HG03196 (cell line): ENCODE data around the gene PACSIN3.
"Not testable (repeated sequence)": the region's sequence is repeated elsewhere in the genome, so short reads cannot be mapped to it uniquely, and the experiment has no call there.

ENCODE experiments used
- ATAC-seq: cut with Tn5 transposase; IDR thresholded peaks from one replicate; pipeline ENCODE4 v1.9.1; 2021; ENCODE audit not compliant: unreplicated experiment

PACSIN3 gene

DNA sequence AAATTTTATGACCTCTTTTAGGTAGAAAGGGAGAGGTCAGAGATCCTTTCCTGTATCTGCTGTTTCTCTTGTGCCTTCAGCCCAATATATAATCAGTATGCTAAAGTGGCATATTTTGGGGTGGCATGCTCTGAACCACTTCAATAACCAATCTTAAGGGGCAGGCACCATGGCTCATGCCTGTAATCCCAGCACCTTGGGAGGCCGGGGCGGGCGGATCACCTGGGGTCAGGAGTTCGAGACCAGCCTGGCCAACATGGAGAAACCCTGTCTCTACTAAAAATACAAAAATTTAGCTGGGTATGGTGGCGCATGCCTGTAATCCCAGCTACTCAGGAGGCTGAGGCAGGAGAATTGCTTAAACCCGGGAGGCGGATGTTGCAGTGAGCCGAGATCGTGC lies 11.9 kb upstream of the PACSIN3 start:
- ATAC-seq, result not testable (repeated sequence)

DNA sequence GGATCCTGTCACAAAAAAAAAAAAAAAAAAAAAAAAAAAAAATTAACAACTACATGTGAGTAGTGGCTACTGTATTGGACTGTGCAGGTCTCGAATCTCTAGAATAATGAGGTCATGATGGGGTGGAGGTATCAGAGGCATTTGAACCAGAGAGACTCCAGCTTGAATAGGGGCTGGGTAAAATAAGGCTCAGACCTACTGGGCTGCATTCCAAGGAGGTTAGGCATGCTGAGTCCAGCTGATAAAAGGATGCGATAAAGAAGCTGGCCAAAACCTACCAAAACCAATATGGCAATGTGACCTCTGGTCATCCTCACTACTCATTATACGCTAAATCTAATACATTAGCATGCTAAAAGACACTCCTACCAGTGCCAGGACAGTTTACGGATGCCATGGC lies 5.9 kb upstream of the PACSIN3 start:
- ATAC-seq, result no peak

DNA sequence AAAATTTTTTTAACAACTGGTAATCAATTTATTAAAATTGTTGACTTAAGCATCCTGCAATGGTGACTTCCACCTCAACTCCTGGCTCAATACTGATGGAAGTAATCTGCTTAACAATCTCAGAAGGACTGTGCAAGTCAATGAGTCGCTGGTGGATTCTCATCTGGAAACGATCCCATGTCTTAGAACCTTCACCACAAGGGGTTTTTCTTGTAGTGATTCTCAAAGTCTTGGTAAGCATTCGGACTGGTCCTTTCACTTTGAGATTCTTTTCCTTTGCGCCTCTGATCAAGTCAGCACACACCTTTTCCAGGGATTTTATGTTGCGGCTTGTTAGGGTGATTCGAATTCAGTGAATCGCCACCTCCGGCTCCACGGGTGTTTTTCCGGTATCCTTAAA lies 4.9 kb upstream of the PACSIN3 start:
- not testable (repeated sequence) for ATAC-seq

DNA sequence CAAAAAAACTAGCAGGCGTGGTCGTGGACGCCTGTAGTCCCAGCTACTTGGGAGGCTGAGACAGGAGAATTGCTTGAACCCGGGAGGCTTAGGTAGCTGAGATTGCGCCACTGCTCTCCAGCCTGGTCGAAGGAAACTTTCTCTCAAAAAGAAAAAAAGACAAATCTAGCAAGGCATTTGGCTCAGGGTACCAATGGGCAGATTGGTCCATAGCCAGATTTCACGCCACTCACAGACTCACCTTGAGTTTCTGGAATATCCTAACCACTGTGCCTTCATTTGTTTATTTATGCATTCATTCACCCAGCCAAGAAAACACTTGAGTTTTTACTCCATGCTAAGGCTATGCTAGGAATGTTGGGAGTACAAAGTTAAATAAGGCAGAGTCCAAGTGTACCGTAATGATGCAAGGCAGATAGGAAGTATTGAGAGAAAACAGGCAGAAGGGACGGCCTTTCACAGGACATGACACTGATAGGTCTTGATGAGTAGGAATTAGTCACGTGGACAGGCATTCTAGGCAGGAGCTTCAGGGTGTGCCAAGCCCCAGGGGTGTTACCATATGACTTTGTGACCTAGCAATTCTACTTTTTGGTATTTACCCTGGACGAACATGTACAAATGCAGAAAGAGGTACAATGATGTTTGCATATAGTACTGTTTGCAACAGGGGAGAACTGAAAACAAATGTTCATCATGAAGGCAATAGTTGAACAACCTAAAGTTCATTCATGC lies 3.0 kb upstream of the PACSIN3 start:
- no peak for ATAC-seq

DNA sequence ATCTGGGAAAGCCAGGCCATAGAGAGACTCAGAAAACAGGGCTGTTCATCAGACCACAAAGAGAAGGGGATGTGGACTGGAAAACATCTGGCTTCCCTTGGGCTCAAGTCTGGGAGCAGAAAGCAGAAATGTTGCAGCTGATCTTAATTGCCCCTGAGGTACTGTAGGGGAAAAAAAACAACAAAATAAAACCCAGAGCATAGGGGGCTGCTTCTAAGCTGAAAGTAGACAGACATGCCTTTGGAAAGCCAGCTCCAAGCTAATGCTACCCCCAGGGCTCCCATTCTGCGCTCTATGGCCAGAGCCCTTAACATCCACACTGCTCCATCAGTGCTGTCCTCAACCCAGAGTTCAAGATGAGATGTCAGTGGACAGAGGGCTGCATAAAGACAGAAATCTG lies 2.0 kb upstream of the PACSIN3 start:
- no peak for ATAC-seq

DNA sequence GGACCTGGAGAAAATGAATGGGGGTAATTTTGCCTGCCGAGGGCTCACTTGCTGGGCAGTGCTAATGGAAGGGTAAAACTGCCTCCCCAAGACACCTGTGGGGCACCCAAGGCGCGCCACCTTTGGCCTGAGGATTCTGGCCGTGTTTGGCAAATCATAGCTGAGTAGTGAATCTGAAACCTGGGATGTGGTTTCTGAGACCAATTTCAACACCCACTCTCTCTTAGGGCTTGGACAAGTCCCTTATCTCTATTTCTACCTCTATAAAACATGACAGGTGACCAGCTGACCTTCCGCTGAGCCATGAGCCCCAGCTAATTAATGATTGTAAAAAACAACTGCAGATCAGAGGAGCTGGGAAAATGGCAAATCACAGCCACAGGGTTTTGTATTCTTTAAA lies 1.5 kb upstream of the PACSIN3 start:
- ATAC-seq, result no peak

DNA sequence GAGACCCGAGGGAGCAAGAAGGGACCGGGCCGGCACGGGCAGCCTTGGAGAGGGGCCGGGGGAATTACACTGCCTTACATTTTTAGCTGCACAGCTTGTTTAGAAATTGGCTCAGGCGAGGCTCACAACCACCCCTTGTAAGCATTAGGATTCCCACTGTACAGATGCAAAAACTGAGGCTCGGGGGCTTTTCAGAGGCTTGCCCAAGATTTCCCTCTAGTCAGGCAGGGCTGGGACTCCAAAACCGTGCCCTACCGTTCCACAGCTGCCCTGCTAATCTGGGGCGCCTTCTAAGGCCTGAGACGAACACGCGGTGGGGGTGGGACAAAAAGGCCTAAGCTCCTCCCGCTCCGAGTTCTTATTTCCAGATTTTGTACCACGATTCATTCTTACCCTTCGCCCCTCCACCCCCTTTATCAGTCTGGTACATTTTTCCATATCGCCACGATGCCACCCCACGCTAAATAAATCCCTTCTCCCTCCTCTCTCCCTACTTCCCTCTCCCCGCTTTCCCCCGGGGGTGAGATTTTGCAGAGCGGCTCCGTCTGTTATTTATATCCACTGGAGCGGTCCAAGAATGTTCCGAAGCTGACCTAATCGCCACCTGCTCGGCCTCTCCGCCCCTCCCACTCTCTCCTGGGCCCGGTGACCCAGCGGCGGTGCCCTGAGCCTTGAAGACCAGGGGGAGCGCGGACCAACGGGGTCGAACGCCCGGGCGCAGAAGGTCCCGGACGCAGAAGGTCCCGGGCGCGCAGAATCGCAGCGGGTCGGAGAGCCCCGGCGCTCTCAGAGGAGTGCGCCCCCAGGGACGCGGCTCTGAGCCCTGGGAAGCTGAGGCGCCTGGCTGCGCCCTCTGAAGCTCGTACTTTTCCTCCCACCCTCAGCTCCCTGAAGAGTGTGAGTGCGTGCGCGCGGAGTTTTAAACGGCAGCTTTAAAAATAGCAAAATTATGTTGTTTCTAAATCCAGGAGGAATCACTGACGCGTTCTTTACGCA lies 764 bp upstream of the PACSIN3 start:
- no peak for ATAC-seq

DNA sequence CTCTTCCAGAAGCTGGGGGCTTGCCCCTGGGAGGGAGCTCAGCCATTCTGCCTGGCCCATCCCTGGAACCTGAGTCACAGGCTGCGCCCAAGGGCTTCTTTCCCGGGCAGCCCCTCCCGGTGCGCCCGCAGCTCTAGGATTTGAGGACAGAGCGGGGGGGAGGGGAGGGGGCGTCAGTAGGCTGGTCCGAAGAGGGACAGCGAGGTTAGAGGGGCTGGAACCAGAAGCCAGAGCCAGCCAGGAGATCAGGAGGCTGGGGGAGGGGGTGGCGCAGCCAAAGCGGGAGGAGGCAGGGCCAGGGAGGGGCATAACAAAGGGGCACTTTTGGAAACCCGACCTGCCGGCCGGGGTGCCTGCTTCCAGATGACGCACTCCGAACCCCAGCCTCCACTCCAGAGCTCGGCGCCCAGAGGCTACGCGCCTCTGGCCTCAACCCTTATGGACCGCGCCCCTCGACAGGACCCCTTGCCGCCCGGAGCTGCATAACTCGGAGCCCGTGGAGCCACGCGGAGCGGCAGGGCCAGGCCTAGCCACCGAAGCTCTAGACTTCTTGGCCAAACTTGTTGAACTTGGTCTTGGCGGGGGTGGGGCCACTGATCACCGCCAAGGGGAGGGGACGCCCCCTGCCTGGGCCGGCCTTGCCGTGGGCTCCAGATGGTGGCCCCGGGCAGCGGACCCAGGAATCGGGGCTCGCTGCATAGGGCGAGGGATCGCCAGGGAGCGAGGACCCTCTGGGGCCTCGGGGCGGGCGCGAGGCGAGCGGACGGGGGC lies 744 bp downstream of the PACSIN3 start:
- ATAC-seq, result no peak

DNA sequence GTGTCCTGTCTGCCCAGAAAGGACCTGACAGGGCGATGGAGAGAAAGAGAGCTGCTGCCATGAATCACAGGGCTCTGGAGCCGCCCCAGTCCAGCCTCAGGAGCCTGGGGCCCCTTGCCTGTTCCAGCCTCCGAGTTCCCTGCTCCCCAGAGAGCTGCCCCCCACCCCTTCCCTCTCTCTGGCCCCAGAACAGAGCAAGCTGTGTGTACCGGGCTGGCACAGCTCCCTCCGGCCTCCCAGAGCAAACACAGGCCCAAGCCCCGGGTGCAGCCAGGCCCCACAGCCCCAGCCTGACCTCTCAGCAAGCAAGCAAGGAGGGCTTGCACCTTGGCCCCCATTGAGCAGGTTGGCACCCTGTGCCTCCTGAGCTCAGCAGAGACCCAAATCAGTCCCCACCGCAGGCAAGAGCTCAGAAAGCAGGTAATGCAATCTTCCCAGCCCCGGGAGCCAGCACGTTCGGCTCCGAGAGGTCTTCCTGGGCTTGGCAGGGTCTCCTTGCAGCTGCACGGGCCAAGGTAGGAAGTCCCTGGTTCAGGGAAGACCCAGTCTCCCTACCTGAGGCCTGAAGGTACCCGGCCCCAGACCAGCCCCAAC lies 1.4 kb downstream of the PACSIN3 start:
- ATAC-seq, result no peak

DNA sequence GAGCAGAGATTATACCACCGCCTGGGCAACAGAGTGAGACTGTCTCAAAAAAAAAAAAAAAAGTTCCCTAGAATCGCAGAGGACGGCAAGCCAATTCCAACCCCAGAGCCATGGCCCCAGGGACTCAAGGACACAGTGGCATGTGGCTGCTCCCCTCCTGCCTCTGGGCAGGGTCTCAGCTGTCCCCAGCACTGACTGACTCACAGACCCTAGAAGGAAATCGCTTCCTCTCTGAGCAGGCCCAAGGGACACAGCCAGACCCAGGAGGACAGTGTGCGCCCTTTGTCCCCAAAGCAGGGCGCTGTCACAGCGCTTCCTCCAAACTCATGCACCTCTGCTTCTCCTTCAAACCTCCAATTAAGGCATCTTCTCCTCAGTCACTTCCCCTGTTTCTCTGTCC lies 2.3 kb downstream of the PACSIN3 start:
- ATAC-seq, result no peak

DNA sequence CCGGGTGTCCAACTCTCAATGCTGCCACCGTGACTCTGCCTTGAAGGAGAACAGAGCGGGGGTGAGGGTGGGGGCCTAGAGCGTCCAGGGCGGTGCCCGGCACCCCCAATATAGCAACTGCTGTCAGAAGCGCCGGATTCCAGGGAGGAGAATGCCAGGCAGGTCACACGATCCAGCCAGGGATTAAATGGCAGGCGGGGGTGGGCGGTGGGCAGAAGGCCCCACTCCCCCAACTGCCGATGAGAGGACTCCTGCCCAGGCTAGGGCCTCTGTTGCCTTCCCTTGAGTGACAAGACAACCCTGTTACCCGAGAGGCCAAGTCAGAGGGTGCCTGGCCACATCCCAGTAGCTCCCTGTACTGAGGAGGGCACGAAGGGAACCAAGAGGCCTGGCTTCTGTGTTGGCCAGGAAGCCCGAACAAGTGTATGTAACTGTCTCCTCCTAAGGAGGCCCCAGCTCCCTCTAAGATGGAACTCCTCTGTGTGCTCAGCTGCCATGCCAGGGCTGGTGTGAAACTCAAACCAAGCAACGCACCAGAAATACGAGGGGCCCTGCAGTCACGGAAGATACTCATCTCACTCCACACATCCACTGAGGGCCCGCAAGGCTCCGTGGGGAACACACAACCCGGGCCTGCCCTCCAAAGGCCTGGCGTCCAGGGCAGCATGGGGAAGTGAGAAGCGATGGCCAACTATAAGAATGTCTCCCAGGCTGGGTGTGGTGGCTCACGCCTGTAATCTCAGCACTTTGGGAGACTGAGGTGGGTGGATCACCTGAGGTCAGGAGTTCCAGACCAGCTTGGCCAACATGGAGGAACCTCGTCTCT lies 3.0 kb downstream of the PACSIN3 start:
- ATAC-seq, result no peak

DNA sequence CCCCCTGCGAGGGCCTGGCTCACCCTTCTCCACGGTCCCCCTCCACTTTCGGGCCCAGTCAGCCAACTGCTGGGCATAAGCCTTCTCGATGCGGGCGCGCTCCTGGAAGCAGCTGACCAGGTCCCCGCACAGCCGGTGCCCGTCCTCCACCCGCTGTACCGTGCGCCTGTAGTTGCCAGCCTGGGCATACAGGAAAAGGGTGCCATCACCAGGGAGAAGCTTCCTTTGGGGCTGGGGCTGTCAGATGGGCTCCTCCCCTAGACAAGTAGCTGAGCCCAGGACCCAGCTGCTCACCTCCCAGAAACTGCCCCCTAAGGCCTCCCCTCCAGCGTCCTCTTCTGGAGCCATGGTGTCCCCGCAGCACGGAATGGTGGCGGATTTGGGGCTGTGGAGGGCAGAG lies 3.9 kb downstream of the PACSIN3 start:
- no peak for ATAC-seq

DNA sequence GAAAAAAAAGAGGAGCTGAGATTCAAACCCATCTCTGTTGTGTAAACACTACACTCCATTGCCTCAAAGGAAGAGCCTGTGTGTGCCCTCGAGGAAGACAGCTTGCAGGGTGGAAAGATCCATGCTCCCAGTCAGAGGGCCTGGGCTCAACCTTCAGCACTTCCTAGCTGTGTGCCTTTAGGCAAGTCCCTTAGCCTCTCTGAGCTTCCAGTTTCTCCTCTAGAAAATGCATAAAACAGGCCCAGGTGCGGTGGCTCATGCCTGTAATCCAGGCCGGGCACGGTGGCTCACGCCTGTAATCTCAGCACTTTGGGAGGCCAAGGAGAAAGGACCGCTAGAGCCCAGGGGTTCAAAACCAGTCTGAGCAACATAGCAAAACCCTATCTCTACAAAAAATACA lies 5.0 kb downstream of the PACSIN3 start:
- ATAC-seq, result no peak

DNA sequence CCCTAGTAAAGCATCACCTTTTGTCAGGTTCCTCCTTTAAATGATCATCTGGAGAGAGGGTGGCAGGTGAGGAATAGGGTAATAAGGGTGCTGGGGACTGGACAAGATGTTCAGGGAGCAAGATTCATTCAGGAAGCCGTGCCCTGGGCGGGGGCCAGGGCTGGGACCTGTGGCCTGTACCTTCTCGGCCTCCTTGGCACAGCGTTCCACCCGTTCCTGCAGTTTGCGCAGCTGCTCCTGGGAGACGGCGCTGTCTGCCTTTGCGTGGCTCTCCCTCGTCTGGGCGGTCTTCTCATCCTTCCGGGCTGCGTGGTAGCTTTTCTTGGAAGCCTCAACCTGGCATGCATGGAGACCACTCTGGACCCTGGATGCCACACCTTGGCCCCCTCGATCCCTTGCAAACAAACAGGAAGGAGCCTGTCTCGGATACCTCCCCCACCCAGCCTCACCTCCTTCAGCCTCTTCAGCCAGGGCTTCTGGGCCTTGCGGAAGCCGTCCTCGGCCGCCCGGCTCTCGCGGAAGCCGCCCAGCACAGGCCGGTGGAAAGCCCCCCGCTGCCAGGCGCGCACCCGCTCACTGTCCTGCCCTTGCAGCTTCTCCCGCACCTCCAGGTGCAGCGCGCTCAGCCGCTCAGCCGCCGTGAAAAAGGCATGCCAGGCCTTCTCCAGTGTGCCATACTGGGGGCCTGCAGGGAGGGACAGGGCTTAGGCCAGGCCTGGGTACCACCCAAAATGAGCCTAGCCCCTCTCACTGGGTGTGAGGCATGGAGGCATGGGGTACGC lies 6.0 kb downstream of the PACSIN3 start:
- ATAC-seq, result no peak

DNA sequence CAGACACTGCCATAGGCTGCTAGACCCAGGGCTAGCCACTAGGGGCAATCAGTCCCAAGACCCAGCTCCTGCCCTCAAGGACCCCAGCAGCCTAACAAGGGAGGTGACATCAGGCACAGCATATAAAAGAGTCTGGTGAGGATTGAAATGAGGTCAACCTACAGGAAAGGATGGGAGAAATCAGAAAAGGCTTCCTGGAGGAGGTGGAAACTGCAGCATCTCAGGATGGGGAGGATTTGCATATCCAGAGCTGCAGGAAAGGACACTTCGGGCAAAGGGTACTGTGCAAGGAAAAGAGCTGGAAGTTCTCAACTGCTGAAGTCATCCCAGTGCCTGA lies 6.6 kb downstream of the PACSIN3 start:
- ATAC-seq, result no peak

DNA sequence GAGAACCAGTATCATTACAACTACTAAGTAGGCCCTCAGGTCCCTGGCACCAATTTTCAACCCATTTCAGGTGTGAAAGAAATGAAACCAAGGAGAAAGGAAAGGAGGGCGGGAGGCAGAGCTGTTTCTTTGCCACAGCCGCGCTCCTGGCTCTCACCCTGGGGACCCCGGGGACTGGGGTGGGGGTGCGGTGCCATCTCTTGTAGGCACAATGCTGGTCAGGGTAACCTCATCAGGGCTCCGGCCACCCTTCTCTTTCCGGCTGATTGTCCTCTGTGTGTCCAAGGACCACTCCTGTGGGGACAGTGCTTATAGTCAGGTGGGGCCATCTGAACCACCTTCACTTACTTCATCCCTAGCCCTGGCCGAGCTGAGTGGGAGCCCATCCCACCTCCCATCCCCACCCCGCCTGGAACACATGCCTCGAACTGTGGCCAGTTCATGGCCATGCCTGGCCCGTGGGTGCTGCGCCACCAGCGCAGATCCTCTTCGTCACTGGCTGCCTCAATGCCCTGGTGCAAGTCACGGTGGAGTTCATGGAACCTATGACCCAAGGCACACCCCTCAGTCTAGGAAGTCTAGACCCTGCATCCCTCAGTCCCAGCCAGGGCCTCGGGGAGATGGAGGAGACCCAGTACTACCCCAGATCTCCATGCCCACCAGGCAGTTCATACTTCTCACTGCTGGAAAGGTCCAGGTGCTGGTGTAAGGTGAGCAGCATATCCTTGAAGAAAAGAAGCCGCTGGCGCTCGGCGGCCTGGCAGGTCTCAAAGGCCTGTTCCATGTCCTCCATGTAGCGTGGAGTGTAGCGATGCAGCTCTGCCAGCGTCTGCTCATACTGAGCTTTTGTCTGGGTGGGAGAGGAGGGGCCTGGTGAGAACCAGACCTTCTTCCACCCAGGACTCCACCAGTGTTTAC lies 7.2 kb downstream of the PACSIN3 start:
- ATAC-seq, result no peak

DNA sequence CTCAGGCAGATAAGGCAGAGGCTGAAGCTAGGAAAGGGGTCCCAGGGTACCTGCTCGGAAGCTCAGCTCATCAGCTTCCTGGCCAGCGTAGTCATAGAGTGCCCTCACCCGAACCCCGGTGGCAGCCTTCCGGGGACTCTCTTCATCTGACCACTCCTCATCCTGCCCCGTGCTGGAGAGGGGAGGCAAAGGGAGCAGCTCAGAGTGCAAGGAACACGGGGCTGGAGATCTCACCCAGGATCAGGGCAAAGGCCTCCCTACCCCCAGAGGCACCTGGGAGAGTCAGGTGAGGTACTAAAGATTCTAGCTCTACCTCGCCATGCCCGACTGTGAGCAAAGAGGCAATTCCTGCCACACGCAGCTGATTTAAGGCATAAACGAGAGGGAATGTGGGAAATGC lies 7.9 kb downstream of the PACSIN3 start:
- ATAC-seq, result no peak

DNA sequence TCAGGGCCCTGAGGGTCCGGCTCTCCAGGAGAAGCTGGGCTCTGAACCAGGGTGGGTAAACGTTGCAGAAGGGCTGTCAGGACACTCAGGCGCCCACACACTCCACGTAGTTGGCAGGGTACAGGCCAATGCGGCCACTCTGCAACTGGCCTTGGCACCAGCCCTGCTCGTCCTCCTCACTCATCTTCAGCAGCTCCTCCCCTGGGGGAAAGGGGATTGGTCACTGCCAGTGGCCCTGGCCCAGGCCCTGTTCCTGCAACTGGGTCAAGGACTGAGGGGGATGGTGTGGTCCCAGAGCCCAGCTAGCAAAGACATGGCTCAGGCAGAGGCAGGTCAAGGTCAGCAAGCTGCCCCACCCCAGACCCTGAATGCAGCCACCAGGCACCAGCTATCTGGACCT lies 8.4 kb downstream of the PACSIN3 start:
- no peak for ATAC-seq
